T-helper 2 cell treated with Interferon-gamma antibody and Interleukin-4, amounts not matched to agents 5 μg/mL and 100 μg/mL, for 36 hours (primary cell): Measurements from ENCODE around the gene UAP1.

Experiments used
- DNase-seq: peaks from one replicate; pipeline ENCODE4 v3.0.0; 2021; ENCODE audit warnings: low spot score
- H3K27ac Mint-ChIP-seq: one replicate; pipeline ENCODE4 v1.8.0; 2021; ENCODE audit warnings: mild to moderate bottlenecking, mixed read lengths
- H3K27me3 Mint-ChIP-seq: one replicate; pipeline ENCODE4 v1.8.0; 2021; ENCODE audit warnings: low read depth, mixed read lengths
- H3K36me3 Mint-ChIP-seq: one replicate; pipeline ENCODE4 v1.8.0; 2021; ENCODE audit warnings: low read depth, mixed read lengths
- H3K4me1 Mint-ChIP-seq: one replicate; pipeline ENCODE4 v1.8.0; 2021; ENCODE audit warnings: low read depth, mixed read lengths
- H3K4me3 Mint-ChIP-seq: one replicate; pipeline ENCODE4 v1.8.0; 2022; ENCODE audit warnings: mild to moderate bottlenecking, moderate library complexity, mixed read lengths
- H3K9me3 Mint-ChIP-seq: one replicate; pipeline ENCODE4 v1.8.0; 2021; ENCODE audit warnings: mixed read lengths

The UAP1 gene

GRCh38 chr1:162632698-162633080 is 71.2 kb downstream of the UAP1 start:
- Mint-ChIP-seq H3K4me3 (no peak overlapping the region), H3K4me1 (no peaks in the 10 kb centered on the region), H3K27ac (no peak overlapping the region), H3K36me3 (no peaks in the 10 kb centered on the region), H3K9me3 (no peaks in the 10 kb centered on the region), H3K27me3 (peaks cover 6% of the 10 kb centered on the region)
- DNase-seq, result no peak

- no peak for DNase-seq
- Mint-ChIP-seq H3K4me1 (no peaks in the 10 kb centered on the region), H3K36me3 (no peaks in the 10 kb centered on the region), H3K27ac (no peak overlapping the region), H3K27me3 (peaks cover 6% of the 10 kb centered on the region), H3K9me3 (no peaks in the 10 kb centered on the region), H3K4me3 (no peak overlapping the region)
Measured at GRCh38 chr1:162633081-162633762, 71.7 kb downstream of the UAP1 start.

GRCh38 chr1:162635418-162635817 is 73.9 kb downstream of the UAP1 start:
- no peak for DNase-seq
- Mint-ChIP-seq H3K4me1 (no peaks in the 10 kb centered on the region), H3K36me3 (no peaks in the 10 kb centered on the region), H3K4me3 (no peak overlapping the region), H3K27ac (no peak overlapping the region), H3K27me3 (peaks cover 5% of the 10 kb centered on the region), H3K9me3 (no peaks in the 10 kb centered on the region)

- H3K27me3 Mint-ChIP-seq, result peaks cover 5% of the 10 kb centered on the region
- H3K9me3 Mint-ChIP-seq, result no peaks in the 10 kb centered on the region
- H3K27ac Mint-ChIP-seq, result no peak overlapping the region
- no peak overlapping the region for H3K4me3 Mint-ChIP-seq
- no peaks in the 10 kb centered on the region for H3K4me1 Mint-ChIP-seq
- H3K36me3 Mint-ChIP-seq, result no peaks in the 10 kb centered on the region
- no peak for DNase-seq
Measured at GRCh38 chr1:162639718-162640117, 78.2 kb downstream of the UAP1 start.

GRCh38 chr1:162641114-162641513 is 79.6 kb downstream of the UAP1 start:
- H3K27me3 Mint-ChIP-seq, result peaks cover 5% of the 10 kb centered on the region
- no peaks in the 10 kb centered on the region for H3K4me1 Mint-ChIP-seq
- H3K27ac Mint-ChIP-seq, result no peak overlapping the region

GRCh38 chr1:162644986-162645314 is 83.4 kb downstream of the UAP1 start:
- Mint-ChIP-seq H3K4me3 (no peak overlapping the region), H3K27me3 (peaks cover 3% of the 10 kb centered on the region), H3K27ac (no peak overlapping the region), H3K36me3 (no peaks in the 10 kb centered on the region), H3K4me1 (no peaks in the 10 kb centered on the region), H3K9me3 (no peaks in the 10 kb centered on the region)
- DNase-seq, result no peak

More at GRCh38 chr1:162641114-162641513, 79.6 kb downstream of the UAP1 start:
- H3K9me3 Mint-ChIP-seq, result no peaks in the 10 kb centered on the region
- H3K36me3 Mint-ChIP-seq, result no peaks in the 10 kb centered on the region
- DNase-seq, result no peak
- H3K4me3 Mint-ChIP-seq, result no peak overlapping the region

- H3K36me3 Mint-ChIP-seq, result no peaks in the 10 kb centered on the region
- H3K27ac Mint-ChIP-seq, result no peak overlapping the region
- no peak for DNase-seq
- H3K4me3 Mint-ChIP-seq, result no peak overlapping the region
- H3K9me3 Mint-ChIP-seq, result no peaks in the 10 kb centered on the region
- peaks cover 3% of the 10 kb centered on the region for H3K27me3 Mint-ChIP-seq
- no peaks in the 10 kb centered on the region for H3K4me1 Mint-ChIP-seq
Measured at GRCh38 chr1:162645666-162646065, 84.1 kb downstream of the UAP1 start.

- no peaks in the 10 kb centered on the region for H3K9me3 Mint-ChIP-seq
- H3K36me3 Mint-ChIP-seq, result no peaks in the 10 kb centered on the region
- peaks cover 6% of the 10 kb centered on the region for H3K27me3 Mint-ChIP-seq
- no peak for DNase-seq
- H3K4me3 Mint-ChIP-seq, result no peak overlapping the region
- H3K4me1 Mint-ChIP-seq, result no peaks in the 10 kb centered on the region
- no peak overlapping the region for H3K27ac Mint-ChIP-seq
Measured at GRCh38 chr1:162649583-162649982, 88.1 kb downstream of the UAP1 start.
